ENCODE data around the gene ZFAND3.

The ZFAND3 gene

GRCh38 chr6:38055203-38055589, 235.7 kb downstream of the ZFAND3 start:
- no peak for DNase-seq

DNA sequence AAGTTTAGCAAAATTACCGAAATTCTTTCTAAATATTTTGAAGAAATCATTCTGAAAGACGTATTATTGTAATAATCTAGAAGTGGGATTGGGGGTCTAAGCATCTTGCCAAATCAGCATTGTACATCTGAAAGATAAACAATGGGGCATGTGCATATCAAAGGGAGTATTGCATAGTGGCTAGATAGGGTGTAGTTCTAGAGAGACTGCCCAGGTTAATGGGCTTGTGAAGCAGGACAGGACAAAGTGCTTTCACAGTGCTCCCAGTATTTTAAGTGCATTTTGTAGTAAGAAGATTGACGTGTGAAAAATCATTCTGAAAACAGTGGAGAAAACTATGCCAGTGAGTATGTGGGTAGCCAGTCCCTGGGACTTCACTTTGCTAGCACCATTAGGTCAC, 236.8 kb downstream of the ZFAND3 start:
- no peak for DNase-seq

DNA sequence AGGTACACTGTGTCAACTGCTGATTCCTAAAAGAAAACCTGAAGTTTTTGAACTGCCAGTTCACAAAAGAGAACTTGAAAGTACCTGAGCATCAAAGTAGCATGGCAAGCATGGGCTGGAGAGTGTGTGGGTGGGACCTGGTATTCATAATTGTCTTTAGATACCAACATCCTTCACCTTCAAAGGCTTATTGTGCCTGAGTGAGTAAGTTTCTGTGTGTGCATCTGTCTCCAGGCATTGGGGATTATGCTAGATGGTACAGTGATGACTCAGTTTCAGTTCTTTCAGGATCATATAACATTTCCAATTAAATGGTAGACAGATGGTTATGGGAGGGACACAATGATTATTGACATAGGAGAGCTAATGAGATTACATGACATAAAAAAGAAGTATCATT, 238.5 kb downstream of the ZFAND3 start:
- DNase-seq: peak; percentile 71

GRCh38 chr6:38062066-38062465, 242.5 kb downstream of the ZFAND3 start:
- DNase-seq: no peak

GRCh38 chr6:38063973-38064372, 244.4 kb downstream of the ZFAND3 start:
- DNase-seq: no peak

- DNase-seq: no peak
Measured at GRCh38 chr6:38064431-38064830, 244.9 kb downstream of the ZFAND3 start.

GRCh38 chr6:38065734-38066305, 246.3 kb downstream of the ZFAND3 start:
- DNase-seq: no peak

GRCh38 chr6:38067263-38067980, 247.9 kb downstream of the ZFAND3 start:
- DNase-seq: no peak

GRCh38 chr6:38068854-38069590, 249.5 kb downstream of the ZFAND3 start:
- DNase-seq: no peak

GRCh38 chr6:38077488-38078030, 258.0 kb downstream of the ZFAND3 start:
- no peak for DNase-seq

- no peak for DNase-seq
Measured at GRCh38 chr6:38078671-38079070, 259.1 kb downstream of the ZFAND3 start.

DNA sequence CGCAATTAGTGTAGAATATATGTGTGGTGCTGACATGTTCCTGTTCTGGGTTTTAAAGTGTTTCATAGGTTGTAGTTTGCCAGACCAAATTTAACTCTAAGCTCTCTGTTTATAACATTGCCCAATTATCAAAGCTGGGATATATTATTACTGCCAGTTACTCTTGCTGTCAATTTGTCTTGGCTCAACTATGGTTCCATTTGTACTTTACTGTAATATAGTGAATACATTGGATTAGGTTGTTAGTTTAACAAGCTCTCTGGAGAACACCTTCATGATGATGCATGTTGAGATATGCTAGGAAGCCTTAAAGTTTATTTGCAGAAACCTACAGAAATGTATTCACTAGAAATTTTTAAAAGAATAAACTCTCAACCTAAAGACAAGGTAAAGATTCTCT, 259.6 kb downstream of the ZFAND3 start:
- DNase-seq: no peak

DNA sequence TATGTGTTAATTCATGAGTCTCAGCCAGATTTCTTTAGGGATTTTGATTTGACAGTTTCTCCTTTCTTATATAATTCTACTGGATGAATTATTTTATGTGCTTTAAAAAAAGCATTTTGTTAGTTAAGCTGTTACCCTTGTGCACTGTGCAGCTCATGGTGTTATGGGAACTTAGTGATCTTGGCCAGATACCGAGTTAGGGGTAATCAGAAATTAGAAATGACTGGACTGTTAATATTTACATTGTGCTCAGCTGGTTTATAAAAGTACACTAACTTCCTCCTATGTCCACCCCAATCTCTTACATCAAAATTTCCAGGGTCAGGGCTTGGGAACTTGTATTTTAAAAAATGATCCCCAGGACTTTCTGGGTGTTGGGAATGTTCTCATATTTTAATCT, 260.0 kb downstream of the ZFAND3 start:
- no peak for DNase-seq

DNA sequence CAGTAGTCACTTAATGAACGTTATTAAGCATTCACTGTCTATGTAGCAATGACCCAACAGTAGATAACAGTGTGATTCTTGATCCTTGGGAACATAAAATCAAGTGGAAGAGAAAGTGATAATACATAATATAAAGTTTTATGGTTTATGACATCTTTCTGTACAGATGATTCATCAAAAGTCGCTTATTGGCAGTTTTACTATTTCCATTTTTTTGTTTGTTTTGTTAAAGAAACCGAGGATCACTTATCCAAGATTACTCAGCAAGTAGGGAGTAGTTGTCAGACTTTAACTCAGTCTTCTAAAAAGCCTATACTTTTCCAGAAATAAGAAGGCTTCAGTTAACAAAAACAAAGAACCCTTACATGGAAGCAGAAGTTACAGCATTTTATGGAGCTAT, 260.8 kb downstream of the ZFAND3 start:
- no peak for DNase-seq

GRCh38 chr6:38080889-38081288, 261.4 kb downstream of the ZFAND3 start:
- no peak for DNase-seq

DNA sequence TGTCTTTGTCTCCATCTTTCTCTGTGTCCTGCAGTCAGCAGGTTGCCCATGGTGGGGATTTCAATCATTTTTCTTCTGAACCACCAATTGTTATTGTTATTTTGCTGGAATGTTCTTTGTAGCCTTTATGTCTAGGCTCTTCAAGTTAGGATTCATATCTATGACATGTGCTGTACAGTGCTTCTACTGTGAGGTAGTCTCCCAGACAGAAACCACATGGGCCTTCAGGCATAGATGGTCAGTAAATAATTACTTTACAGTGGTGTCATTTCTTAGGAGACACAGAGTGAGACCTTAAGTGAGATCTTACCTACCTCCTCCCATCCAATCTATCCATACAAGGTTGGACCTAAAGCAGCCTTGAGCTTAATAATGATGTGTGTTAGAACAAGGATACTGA, 265.5 kb downstream of the ZFAND3 start:
- no peak for DNase-seq

- DNase-seq: no peak
Measured at GRCh38 chr6:38086346-38086745, 266.8 kb downstream of the ZFAND3 start.

DNA sequence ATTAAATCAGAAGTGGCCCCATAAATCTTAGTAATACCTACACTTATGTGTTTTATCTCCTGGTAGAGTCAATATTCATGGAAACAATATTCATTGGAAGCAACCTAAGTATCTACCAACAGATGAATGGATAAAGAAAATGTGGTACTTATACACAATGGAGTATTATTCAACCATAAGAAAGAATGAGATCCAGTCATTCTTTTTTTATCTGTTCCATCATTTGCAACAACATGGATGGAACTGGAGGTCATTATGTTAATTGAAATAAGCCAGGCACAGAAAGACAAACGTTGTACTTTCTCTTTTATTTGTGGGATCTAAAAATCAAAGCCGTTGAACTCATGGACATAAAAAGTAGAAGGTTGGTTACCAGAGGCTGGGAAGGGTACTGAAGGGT, 268.5 kb downstream of the ZFAND3 start:
- no peak for DNase-seq

DNA sequence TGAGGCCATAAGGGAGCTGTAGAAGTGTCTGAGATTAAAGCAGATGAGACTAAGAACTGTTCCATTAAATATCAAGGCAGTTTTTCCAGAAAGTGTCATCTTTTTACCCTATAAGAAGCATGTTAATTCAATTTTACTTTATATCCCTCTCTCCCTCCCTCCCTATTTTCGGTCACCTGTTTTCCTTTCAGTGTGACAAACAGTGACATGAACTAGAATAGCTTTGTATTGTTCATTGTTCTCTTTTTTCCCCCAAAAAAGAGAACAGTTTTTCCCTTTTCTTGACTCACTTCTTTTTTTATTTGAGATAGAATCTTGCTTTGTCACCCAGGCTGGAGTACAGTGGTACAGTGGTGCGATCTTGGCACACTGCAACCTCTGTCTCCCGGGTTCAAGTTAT, 269.3 kb downstream of the ZFAND3 start:
- DNase-seq: no peak

- no peak for DNase-seq
Measured at GRCh38 chr6:38091613-38092012, 272.1 kb downstream of the ZFAND3 start.

- DNase-seq: no peak
Measured at GRCh38 chr6:38092465-38092864, 272.9 kb downstream of the ZFAND3 start.

GRCh38 chr6:38092964-38093363, 273.4 kb downstream of the ZFAND3 start:
- no peak for DNase-seq

GRCh38 chr6:38095054-38095453, 275.5 kb downstream of the ZFAND3 start:
- no peak for DNase-seq

GRCh38 chr6:38099221-38099620, 279.7 kb downstream of the ZFAND3 start:
- no peak for DNase-seq

All from activated effector memory CD4-positive, alpha-beta T cell treated with anti-CD3 and anti-CD28 coated beads, Interleukin-2, amount 50 U/mL, for 16 hours (primary cell).